HG03378 (cell line): ENCODE measurements around the gene FBXO39.
"Not testable (repeated sequence)": the region's sequence is repeated elsewhere in the genome, so short reads cannot be mapped to it uniquely, and the experiment has no call there.

Experiments
- ATAC-seq: cut with Tn5 transposase; IDR thresholded peaks from one replicate; pipeline ENCODE4 v1.9.1; 2021; ENCODE audit warnings: mild to moderate bottlenecking, moderate library complexity; ENCODE audit not compliant: unreplicated experiment

The FBXO39 gene

DNA sequence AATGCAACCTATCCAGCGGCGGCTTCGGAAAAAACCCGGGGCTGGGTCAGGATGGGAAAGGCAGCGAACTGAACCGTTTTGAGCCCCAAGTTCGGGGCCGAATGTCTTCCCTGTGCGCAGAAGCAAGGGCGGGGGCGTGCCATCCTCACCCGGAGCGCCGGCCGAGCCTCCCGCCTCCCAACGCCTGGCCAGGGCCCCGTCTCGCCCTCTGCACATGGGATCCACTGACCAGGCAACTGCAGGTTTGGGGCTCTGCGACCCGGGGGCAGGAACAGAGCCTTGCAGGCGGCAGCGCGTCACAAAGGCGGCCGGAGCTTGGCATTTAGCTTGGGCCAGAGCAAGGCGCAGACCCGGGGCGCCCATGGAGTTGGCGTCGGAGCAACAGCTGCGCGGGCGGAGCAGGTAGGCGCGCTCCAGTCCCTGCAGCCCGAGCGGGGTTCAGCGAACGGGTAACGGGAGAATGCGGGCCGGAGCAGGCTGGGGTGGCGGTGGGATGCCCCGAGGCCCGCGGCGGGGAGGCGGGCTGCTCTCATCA is at the start of gene FBXO39:
Gene FBXO39, plus strand, starts transcription at position 345 of the 535 bp plus-strand sequence. CDS start 3,654 bp downstream, outside the sequence.
- no peak for ATAC-seq

DNA sequence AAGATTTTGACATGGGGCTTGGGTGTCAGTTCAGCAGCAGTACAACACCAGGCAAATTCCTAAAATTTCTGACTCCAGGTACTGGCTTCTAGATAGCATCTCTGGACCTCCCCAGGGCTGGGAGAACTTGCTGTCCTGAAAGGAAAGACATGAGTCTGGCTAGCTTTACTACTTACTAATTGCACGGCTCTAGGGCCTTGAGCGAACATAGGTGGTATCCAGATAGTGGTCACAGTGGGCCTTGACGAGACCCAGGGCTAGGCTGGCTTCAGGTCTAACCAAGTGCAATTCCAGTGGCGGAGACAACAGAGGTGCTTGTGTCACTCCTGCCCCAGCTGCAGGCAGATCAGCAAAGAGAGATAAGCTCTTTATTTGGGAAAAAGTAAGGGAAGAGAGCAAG is 46.5 kb upstream of the FBXO39 start:
- no peak for ATAC-seq

DNA sequence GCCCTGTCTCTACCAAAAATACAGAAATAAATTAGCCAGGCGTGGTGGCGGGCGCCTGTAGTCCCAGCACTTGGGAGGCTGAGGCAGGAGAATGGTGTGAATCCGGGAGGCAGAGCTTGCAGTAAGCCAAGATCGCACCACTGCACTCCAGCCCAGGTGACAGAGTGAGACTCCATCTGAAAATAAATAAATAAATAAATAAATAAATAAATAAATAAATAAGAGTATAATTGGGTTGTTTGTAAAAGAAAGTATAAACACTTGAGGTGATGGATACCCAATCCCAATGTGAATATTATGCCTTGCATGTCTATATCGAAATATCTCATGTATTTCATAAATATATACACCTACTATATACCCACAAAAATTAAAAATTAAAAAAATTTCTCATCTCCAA is 29.4 kb upstream of the FBXO39 start:
- ATAC-seq: not testable (repeated sequence)

DNA sequence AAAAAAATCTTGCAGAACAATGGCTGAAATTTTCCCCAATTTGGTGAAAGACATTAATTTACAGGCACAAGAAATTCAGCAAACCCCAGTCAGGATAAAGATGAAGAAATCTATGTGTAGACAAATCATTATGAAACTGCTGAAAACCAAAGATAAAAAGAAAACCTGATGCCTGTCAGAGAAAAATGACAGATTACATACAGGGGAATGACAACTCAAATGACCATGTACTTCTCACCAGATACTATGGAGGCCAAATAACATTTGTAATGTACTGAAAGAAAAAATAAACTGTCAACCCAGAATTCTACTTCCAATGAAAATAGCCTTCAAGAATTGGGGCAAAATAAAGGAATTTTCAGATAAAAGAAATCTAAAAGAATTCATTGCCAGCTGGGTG is 27.4 kb upstream of the FBXO39 start:
- ATAC-seq: no peak

DNA sequence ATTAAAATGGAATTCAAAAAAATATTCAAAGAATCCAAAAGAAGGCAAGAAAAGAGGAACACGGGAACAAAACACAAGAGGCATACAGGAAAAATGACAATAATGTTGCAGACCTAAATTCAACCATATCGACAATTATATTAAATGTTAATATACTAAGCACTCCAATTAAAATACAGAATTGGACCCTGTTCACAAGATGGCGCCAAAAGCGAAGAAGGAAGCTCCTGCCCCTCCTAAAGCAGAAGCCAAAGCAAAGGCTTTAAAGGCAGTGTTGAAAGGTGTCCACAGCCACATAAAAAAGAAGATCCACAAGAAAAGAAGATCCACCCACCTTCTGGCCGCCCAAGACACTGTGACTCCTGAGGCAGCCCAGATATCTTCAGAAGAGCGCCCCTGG is 26.5 kb upstream of the FBXO39 start:
- no peak for ATAC-seq

DNA sequence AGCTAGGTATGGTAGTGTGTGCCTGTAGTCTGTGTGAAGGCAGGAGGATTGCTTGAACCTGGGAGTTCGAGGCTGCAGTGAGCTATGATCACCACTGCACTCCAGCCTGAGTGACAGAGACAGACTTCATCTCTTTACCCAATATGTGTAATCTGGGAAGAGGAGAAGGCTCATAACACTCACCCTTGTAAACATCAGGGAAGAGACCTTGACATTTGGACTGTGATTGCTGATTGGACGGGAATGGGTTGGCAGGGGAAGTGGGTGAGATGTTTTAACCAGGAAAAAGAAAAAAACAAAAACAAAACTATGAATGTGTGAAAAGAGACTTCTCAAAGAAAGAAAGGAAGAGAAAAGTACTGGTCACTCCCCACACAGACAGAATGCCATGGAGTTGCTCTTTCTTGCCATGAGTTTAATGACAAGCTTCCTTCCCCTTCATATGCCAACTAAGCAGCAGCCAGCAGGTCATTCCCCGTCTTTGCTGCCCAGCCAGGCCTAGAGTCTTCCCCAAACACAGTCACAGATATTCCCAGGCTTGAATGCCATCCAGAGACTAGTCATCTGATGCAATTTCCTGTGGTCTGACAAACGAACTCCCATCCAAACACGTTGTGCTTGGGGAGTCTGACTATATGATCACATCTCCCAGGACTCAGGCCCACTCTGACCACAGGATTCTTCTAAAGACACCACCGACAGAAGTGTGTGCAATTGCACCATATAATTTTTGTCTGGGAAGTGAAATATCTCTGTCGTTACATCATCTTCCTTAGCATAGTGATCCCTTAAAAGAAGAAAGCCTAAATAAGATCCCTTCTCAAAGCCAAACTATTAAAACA is 23.7 kb upstream of the FBXO39 start:
- ATAC-seq: no peak

DNA sequence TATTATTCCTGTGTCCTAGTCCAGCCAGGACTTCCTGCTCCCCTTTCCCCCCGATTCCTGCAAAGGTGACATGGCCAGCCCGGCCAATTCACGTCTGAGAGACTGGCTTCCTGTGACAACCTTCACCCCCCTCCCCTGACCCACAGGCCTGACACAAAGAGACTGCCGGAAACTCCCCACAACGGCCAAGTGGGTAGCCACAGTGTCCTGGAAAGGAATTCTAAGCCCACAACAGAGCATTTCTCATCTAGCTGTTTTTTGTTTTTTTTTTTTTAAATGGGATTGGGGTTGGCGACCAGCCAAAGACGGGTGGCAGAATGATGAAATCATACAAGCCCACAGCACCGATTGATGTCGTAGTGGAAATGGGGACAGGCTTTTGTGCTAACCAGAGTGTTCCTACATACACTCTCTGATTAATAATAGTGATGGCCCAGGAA is 23.0 kb upstream of the FBXO39 start:
- no peak for ATAC-seq

DNA sequence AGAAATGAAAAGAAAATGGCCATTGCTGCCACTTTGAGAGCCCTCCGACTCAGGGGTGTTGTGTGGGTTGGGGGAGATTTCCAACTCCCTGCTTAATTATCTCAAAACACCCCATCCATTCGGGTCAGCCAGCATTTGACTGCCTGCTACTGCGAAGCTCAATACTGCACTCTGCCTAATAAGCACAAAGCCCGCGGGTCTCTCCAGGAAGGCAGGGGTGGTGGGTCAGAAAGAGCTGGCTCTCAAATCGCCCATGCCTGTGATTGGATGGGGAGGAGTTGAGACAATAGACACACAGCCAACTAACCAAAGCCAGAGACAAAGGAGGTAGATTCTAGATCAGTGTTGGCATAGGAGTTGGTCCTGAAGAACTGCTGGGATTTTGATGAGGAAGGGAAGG is 22.5 kb upstream of the FBXO39 start:
- ATAC-seq: no peak

DNA sequence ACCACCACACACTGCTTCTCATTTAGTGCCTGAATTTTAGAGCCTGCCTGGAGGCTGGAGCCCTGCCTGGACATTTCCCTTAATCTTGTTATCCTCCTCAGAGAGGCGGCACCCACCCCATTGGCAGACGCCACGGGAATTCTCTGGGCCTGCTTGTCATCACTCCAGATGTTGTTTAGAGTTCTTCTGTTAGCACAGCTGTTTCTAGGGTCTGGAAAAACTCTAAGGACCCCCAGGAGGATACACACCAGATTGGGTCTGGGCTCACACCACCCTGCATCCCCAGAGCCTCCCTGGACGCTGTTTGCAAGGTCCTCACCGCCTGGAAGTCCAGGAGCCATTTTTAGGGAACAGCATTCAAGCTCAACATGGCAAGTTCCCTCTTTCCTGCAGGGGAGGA is 20.7 kb upstream of the FBXO39 start:
- ATAC-seq: no peak

DNA sequence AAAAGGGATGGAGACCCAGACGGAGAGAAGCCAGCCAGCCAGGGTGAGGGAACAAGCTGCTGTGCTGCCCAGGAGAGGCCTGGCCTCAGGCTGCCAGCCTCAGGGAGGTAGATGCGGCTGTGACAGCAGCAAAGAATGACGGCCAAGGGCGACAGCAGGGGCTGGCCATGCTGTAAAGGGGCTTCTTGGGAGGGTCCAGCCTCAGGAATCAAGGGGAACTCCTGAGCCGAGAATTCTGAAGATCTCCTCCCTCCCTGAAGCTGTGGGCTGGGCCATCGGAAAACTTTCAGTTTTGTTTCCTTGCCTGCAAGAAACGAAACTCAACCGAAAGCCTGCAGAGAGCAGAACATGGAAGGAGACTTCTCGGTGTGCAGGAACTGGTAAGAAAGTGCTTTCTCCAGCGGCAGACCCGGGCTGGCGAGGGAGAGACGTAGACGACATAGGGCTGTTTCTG is 20.3 kb upstream of the FBXO39 start, which contains the start of gene XAF1:
Gene XAF1, plus strand, starts transcription at position 316 of the 454 bp plus-strand sequence. Its CDS starts 33 bp downstream, at position 349.
- no peak for ATAC-seq

DNA sequence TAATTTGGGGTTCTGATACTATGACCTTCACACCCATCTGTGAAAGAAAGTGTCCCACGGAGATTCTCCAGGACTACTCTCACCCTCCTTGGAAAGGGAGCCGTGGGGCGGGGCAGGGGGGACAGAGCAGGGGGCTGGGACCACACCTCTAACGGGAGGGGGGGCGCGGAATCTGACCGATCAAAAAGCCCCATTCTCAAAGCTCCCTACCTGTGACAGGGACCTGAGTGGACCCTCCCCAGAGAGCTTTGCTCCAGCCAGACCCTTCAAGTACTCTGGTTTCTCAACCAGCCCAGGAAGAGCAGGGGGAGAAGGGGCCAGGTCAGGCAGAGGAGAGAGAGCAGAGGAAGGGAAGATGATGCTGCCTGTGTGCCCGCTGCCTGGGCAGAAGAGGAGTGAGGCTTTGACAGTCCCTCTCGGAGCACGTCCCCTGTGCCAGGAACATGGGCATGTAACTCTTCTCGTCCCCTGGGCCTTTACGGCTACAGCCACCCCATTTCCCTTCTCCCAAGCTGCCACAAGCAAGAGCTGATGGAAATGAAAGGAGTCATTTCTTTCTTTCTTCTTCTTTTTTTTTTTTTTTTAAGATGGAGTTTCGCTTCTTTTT is 19.5 kb upstream of the FBXO39 start:
- no peak for ATAC-seq

DNA sequence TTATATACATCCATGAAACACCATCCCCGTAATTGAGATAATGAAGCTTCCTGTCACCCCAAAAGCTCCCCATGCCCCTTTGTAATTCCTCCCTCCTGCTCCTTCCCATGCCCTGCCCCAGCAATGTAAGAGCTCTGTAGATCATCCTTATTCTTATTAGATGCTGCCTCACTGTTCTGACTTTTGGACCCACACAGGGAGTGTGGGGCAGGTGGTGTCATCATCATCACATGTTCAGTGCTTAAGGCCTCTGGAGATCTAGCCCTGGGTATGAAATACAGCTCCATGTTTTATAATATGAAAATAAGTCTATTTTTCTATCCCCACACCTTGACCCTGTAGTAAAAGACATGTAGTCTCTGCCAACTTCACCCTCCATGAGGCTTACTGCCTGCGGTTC is 18.3 kb upstream of the FBXO39 start:
- ATAC-seq: no peak

DNA sequence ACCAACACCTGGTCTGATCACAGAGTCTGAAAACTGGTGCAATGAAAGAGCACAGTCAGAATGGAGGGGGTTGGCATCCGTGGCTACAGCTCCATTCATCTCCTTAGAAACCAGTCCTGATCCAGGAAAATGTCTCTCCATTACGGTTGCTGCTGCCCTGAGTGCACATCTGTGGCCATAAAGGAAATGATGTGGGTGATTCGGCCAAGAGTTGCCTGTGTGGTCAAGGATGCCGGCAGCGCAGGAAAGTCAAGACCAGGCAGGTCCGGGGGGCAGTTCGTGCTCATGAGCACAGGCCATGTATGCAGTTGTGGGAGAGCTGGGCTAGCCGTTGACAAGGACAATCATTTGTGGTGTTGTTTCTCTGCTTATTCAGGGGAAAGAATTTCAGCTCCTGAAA is 14.2 kb upstream of the FBXO39 start:
- ATAC-seq: no peak

DNA sequence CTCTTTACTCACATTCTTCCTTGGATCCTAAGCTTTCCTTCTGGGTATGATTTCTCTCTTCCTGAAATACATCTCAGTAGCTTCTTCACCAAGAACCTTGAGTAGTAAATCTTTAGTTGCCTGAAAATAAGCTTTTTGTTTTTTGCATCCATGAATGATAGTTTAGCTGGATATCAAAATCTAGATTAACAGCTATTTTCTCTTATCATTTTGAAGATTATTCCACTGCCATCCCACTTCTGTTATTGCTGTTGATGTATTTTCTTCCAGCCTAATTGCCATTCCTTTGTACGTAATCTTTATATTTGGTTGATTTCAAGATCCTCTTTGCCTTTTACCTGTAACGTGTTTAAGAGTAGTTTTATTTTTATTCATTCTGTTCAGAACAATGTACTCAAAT is 7.6 kb upstream of the FBXO39 start:
- no peak for ATAC-seq

DNA sequence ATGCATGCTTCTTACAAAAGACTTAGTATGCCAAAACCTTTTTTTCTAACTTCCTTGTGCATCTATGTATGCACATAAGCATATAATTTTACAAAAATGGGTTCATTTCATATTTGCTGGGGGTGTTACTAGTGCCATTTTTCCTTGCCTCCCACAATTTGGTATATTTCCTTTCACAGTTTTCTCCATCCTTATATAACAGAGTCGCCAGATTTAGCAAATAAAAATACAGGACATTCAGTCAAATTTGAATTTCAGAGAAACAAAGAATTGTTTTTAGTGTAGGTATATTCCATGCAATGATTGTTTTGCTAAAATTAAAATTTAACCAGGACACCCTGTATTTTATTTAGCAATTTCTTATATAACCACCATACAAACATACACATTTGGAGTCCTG is 4.0 kb upstream of the FBXO39 start:
- ATAC-seq: no peak

DNA sequence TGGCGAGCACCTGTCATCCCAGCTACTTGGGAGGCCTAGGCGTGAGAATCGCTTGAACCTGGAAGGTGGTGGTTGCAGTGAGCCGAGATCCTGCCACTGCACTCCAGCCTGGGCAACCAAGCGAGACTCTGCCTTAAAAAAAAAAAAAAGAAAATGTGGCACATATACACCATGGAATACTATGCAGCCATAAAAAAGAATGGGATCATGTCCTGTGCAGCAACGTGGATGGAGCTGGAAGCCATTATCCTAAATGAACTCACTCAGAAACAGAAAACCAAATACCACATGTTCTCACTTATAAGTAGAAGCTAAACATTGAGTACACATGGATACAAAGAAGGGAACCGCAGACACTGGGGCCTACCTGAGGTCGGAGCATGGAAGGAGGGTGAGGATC is 1.1 kb upstream of the FBXO39 start:
- not testable (repeated sequence) for ATAC-seq

DNA sequence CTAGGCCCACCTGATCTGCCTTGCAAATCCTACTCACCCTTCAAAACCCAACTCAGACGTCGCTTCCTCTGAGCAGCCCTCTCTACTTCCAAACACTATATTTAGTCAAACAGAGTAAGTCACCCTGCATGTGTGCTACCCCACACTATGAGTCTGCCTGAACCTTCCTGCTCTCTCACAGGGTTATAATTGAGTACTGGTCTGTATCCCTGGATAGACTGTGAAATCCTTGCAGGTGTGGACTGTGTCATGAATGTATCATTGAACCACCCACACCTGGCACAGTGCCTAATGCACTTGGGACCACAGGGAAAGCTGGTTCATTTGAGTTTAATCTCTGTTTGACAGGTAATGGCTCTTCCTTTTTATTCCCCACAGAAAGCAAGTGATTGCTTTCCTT is 3.4 kb downstream of the FBXO39 start:
- ATAC-seq: no peak

DNA sequence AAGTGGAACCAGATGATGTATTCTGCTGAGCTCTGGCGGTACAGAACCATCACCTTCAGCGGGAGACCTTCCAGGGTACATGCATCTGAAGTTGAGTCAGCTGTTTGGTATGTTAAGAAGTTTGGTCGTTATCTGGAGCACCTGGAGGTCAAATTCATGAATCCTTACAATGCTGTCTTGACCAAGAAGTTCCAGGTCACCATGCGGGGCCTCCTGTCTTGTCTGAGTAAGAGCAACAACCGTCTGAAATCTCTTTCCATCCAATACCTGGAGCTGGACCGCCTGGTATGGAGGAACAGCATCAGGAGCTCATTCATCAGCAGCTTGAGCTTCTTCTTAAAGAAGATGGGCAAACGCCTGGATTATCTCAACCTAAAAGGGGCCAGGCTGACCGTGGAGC is 4.0 kb downstream of the FBXO39 start:
- no peak for ATAC-seq

DNA sequence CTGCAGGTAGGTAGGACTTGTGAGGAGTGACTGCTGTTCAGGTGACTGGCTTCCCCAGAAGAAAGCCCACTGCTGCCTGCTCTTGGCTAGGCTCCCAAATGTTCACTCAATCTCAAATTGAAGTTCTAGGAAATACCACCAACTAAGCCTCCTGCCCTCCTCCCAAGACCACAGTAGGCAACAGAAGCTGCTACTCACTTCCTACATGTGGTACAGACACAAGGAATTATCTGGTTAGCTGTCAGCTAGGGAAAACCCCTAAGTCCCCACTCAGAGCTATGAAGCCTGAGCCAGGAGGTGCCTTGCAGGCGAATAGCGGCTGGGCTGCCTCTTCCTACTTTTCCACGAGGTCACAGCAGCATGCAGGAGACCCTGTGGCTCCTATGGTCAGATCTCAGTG is 4.9 kb downstream of the FBXO39 start:
- ATAC-seq: no peak

DNA sequence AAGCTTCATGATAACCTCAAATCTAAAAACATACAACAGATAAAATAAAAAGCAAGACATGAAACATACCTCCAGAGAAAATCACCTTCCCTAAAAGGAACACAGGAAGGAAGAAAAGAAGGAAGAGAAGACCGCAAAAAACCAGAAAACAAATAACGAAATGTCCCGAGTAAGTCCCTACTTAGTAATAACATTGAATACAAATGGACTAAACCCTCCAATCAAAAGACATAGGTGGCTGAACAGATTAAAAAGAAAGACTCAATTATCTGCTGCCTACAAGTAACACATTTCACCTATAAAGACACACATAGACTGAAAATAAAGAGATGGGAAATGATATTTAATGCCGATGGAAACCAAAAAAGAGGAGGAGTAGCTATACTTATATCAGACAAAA is 6.2 kb downstream of the FBXO39 start:
- ATAC-seq: no peak

DNA sequence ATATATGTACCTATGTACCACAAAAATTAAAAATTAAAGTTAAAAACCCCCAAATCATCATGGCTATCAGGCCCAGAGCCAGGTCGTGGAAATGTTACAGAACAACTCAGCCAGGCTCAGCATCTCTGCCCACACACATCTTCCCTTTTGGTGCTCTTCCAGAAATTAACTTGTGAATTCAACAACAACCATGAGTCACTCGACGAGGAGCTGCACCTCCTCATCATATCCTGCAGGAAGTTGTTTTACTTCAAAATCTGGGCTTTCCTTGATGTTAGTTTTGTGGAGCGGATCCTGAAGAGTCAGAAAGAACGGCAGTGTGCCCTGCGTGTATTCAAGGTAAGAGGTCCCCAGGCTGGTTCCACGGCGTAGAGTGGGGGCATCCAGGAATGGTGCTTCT is 10.6 kb downstream of the FBXO39 start:
- no peak for ATAC-seq

DNA sequence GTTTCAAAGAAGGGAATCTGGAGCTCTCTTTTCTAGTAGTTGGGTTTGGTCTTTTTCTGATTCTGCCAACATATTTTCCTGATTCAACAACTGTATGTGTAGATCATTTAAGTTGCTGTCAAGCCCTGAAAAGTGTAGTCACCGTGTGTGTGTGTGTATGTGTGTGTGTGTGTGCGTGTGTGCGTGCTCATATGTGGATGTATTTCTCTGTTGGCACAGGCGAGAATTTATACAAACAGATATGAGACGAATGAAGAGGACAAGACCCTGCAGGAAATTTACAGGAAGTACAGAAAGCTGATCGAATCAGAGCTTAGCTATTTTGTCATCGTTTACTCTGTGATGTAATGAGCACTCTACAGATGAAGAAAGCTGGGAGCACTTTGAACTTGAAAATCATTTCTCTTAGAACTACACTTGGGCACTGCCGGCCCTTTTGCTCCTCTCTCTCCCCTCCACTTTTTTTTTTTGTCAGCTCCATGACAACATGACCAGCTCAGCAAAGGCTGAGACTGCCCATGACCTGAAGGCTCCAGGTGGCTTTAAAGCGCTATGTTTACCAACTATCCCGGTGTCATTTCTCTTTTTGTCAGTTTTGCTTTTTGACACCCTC is 11.2 kb downstream of the FBXO39 start:
- ATAC-seq: no peak
